Aortic smooth muscle cell (primary cell): Measurements from ENCODE around the gene SYVN1. TPM values are rescaled to one million over a fixed set of nuclear protein-coding genes. Genes with fewer than 3 reads are reported as not detected.

Experiments used
- total RNA-seq: library from RNA; depleted of rRNA; stranded (reverse); fragments of >200 nt; gene quantifications from 2 replicates; pipeline ENCODE4 v1.2.3, GENCODE V29; 2014

SYVN1 gene
- 16.8 and 20.1 TPM in 2 replicates for total RNA-seq

GRCh38 chr11:65134240-65134951 lies at the start of gene SYVN1:
TSS of gene SYVN1 (minus strand) at chr11:65134519. CDS start at chr11:65133601, 918 bp downstream.

GRCh38 chr11:65181569-65182257 lies 47.4 kb upstream of the SYVN1 start, which contains the start of gene CAPN1:
TSS of gene CAPN1 (plus strand) at chr11:65181928. CDS start at chr11:65182702, 774 bp downstream.

DNA sequence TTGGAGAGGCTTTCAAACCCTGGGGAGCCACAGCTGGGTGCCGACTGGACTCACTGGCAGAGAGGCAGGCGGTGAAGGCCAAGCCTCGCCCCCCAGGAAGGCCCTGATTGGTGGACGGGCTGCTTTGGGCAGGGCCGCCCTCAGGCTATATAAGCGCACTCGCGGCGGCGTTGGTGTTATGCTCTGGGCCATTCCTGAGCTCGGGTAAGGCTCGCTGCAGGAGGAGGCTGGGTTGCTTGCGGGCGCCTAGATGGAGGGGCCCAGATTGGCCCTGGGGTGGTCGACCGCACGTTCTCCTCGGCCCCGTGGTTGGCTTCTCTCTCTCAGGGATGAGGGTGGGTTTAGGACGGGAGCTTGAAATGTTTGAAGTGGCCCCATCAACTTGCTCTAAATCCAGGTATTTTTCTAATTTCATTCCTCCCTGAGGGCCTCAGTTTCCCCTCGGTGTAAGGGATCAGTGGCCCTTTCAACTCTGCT lies 35.8 kb upstream of the SYVN1 start, which contains the start of gene SPDYC:
TSS of gene SPDYC (plus strand) at position 176 of the 477 bp plus-strand sequence. CDS start 1,125 bp downstream, outside the sequence.

GRCh38 chr11:65121865-65122696 lies 12.2 kb downstream of the SYVN1 start, which contains the start of the genes FAU and MRPL49:
TSS of gene FAU (minus strand) at chr11:65122134. CDS start at chr11:65121813, 321 bp downstream.
TSS of gene MRPL49 (plus strand) at chr11:65122321. CDS start at chr11:65122347, 26 bp downstream.

DNA sequence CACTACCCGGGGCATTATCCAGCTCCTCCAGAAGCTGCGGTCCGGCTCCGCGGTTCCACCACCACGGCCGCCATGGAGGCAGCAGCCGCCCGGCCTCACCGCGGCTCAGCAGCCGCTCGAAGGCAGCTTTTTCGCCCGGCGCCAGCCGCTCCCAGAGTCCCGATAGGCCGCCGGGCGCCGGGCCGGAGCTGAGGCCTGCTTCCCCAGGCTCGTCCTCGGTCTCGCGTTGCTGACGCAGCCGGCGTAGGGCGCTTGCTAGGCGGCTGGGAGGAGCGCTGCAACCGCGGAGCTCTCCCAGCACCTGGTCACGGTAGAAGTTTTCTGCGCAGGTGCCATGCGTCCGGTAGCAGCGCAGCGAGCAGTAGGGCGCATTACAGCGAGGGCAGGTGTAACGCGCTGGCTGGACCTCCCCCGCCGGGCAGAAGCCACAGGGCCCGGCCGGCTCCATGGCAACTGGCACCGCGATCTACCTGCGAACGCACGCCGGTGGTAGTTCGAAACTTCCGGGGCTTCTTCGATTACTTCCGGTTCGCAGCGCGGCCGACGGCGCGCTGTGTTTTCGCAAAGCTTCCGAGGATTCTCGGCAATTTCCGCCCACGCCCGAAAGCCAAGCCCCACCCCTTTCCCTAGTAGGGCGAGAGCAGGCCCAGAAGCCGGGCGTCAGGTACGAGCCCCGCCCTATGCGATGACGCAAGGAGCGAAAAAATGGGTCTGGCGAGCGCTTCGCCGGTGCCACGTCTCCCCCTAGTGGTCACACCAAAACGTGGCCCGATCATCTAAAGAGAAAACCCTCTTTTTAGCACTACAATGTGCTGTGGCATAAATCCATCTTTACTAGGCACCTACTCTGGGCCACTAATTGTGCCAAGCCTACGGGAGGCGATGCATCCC lies 16.9 kb downstream of the SYVN1 start, which contains the start of gene ZNHIT2:
TSS of gene ZNHIT2 (minus strand) at position 496 of the 891 bp plus-strand sequence. CDS start at position 448, 48 bp downstream.

GRCh38 chr11:65111744-65112545 lies 22.4 kb downstream of the SYVN1 start, which contains the start of gene TM7SF2:
TSS of gene TM7SF2 (plus strand) at chr11:65111872. CDS start at chr11:65112016, 144 bp downstream.

GRCh38 chr11:65095974-65096806 lies 38.1 kb downstream of the SYVN1 start, which contains the start of gene VPS51:
TSS of gene VPS51 (plus strand) at chr11:65096214. CDS start at chr11:65096251, 37 bp downstream.

DNA sequence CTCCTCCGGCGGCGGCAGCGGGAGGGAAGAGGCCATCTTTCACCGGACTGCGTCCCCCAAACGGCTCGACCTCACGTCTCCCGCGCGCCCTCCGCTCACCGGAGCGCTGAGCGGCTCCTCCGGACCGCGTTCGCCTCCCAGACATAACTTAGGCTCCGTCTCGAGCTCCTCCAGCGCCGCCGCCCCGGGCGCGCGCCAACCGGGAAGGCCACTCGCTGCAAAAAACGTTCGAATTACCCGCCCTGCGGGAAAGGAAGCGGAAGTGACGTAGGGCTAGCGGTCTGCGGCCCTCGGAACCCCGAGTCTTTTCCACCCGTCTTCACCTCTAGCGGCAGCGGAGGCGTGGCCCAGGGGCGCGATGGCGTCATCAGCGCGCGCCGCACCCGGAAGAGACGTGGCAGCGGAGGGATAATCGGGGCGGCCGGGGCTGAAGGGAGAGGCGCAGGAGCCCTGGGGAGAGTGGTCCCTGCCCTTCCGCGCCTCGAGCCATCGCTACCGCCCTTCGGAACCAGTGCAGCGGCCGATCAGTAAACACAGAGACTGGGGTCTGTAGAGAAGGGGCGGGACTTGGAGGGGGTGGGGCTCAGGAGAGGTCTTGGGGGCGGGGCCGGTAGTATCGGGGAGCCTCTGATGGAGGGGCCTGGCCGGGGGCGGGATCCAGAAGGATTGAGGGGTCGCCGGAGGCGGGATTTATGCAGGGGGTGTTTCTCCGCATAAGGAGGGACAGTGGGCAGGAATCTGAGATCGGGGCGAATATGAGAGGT lies 50.3 kb downstream of the SYVN1 start, which contains the start of the genes CDCA5 and ZFPL1:
TSS of gene CDCA5 (minus strand) at position 207 of the 764 bp plus-strand sequence. CDS start at position 145, 62 bp downstream.
TSS of gene ZFPL1 (plus strand) at position 389 of the 764 bp plus-strand sequence. CDS start 477 bp downstream, outside the sequence.

Other genes with a start within 250 kb of the SYVN1 start
- gene ATG2A, start 217.3 kb downstream of the SYVN1 start, total RNA-seq = 7.8 and 8.1 TPM in 2 replicates
- gene PPP2R5B, start 209.8 kb downstream of the SYVN1 start, total RNA-seq = 10.3 and 11.6 TPM in 2 replicates
- not detected in 2 replicates for gene GPHA2, start 198.6 kb downstream of the SYVN1 start, total RNA-seq
- gene MAJIN, start 162.4 kb downstream of the SYVN1 start, total RNA-seq = not detected in 2 replicates
- gene BATF2, start 137.5 kb downstream of the SYVN1 start, total RNA-seq = 0.26 and 0.81 TPM in 2 replicates
- gene ARL2, start 120.4 kb downstream of the SYVN1 start, total RNA-seq = 95.3 and 110 TPM in 2 replicates
- 10.6 and 11.9 TPM in 2 replicates for gene SNX15, start 107.1 kb downstream of the SYVN1 start, total RNA-seq
- 6.2 and 9.0 TPM in 2 replicates for gene SAC3D1, start 93.3 kb downstream of the SYVN1 start, total RNA-seq
- gene NAALADL1, start 76.0 kb downstream of the SYVN1 start, total RNA-seq = 23.3 and 27.0 TPM in 2 replicates
- gene CDCA5, start 50.5 kb downstream of the SYVN1 start, total RNA-seq = 4.2 and 7.8 TPM in 2 replicates
- gene ZFPL1, start 50.3 kb downstream of the SYVN1 start, total RNA-seq = 32.7 and 35.9 TPM in 2 replicates
- 175 and 203 TPM in 2 replicates for gene VPS51, start 38.3 kb downstream of the SYVN1 start, total RNA-seq
- gene TM7SF2, start 22.6 kb downstream of the SYVN1 start, total RNA-seq = 8.9 and 9.0 TPM in 2 replicates
- 6.0 and 6.1 TPM in 2 replicates for gene ZNHIT2, start 16.8 kb downstream of the SYVN1 start, total RNA-seq
- gene FAU, start 12.4 kb downstream of the SYVN1 start, total RNA-seq = 379 and 456 TPM in 2 replicates
- 28.3 and 34.2 TPM in 2 replicates for gene MRPL49, start 12.2 kb downstream of the SYVN1 start, total RNA-seq
- not detected in 2 replicates for gene SPDYC, start 35.7 kb upstream of the SYVN1 start, total RNA-seq
- 88.9 and 117 TPM in 2 replicates for gene CAPN1, start 47.4 kb upstream of the SYVN1 start, total RNA-seq
- 3.9 and 7.0 TPM in 2 replicates for gene POLA2, start 127.4 kb upstream of the SYVN1 start, total RNA-seq
- gene CDC42EP2, start 180.3 kb upstream of the SYVN1 start, total RNA-seq = 7.3 and 12.8 TPM in 2 replicates
- 25.8 and 33.8 TPM in 2 replicates for gene DPF2, start 199.3 kb upstream of the SYVN1 start, total RNA-seq
- 0.13 TPM in 1 of 2 replicates, not detected in the other for gene TIGD3, start 220.2 kb upstream of the SYVN1 start, total RNA-seq
- 2.1 and 2.2 TPM in 2 replicates for gene SLC25A45, start 248.1 kb upstream of the SYVN1 start, total RNA-seq